ENCODE measurements around the gene CAMSAP1.

Gene CAMSAP1

GRCh38 chr9:135879237-135879601, 28.1 kb downstream of the CAMSAP1 start:
- H3K36me3 ChIP-seq (replicated peaks; ENCODE audit: low read depth, low read length) = no peaks in the 10 kb centered on the region
- no peak overlapping the region for H3K27ac ChIP-seq (ENCODE audit: low read length)
- no peak overlapping the region for H2AFZ ChIP-seq (ENCODE audit: low read depth, low read length)
- no peak overlapping the region for H3K9ac ChIP-seq (ENCODE audit: low read length)
- H3K4me1 ChIP-seq (ENCODE audit: low read length) = no peaks in the 10 kb centered on the region
- no peak overlapping the region for H3K4me2 ChIP-seq (ENCODE audit: low read length)
- H3K79me2 ChIP-seq (ENCODE audit: low read length) = 0 out of 2 replicates have a peak, but pooled peaks cover 3% of the 10 kb centered on the region
- H3K27me3 ChIP-seq (ENCODE audit: low read depth, low read length) = no peaks in the 10 kb centered on the region
- no peak overlapping the region for H3K4me3 ChIP-seq (ENCODE audit: low read length)
- H3K9me3 ChIP-seq (ENCODE audit: insufficient read depth, low read length) = no peaks in the 10 kb centered on the region
- TF ChIP-seq EZH2phosphoT487 (IDR thresholded peaks at IDR 0.05; ENCODE audit: low read depth) (no peak), CTCF (IDR thresholded peaks at IDR 0.05; ENCODE audit: low read depth, low read length) (no peak)
- peaks cover 20% of the 10 kb centered on the region for H4K20me1 ChIP-seq (ENCODE audit: insufficient read depth, low read length)

GRCh38 chr9:135878528-135879236, 28.7 kb downstream of the CAMSAP1 start:
- no peak overlapping the region for H3K9ac ChIP-seq (ENCODE audit: low read length)
- H3K27ac ChIP-seq (ENCODE audit: low read length) = no peak overlapping the region
- H3K4me3 ChIP-seq (ENCODE audit: low read length) = no peak overlapping the region
- no peaks in the 10 kb centered on the region for H3K36me3 ChIP-seq (replicated peaks; ENCODE audit: low read depth, low read length)
- no peak overlapping the region for H3K4me2 ChIP-seq (ENCODE audit: low read length)
- H3K9me3 ChIP-seq (ENCODE audit: insufficient read depth, low read length) = no peaks in the 10 kb centered on the region
- H3K27me3 ChIP-seq (ENCODE audit: low read depth, low read length) = no peaks in the 10 kb centered on the region
- no peak overlapping the region for H2AFZ ChIP-seq (ENCODE audit: low read depth, low read length)
- H4K20me1 ChIP-seq (ENCODE audit: insufficient read depth, low read length) = peaks cover 15% of the 10 kb centered on the region
- H3K79me2 ChIP-seq (ENCODE audit: low read length) = no peaks in the 10 kb centered on the region
- H3K4me1 ChIP-seq (ENCODE audit: low read length) = no peaks in the 10 kb centered on the region
- TF ChIP-seq CTCF (IDR thresholded peaks at IDR 0.05; ENCODE audit: low read depth, low read length) = no peak
- no peak for TF ChIP-seq EZH2phosphoT487 (IDR thresholded peaks at IDR 0.05; ENCODE audit: low read depth)

GRCh38 chr9:135877791-135878527, 29.4 kb downstream of the CAMSAP1 start:
- H4K20me1 ChIP-seq (ENCODE audit: insufficient read depth, low read length) = peaks cover 8% of the 10 kb centered on the region; the same call in 1 of the 2 replicates
- no peak overlapping the region for H2AFZ ChIP-seq (ENCODE audit: low read depth, low read length)
- H3K4me1 ChIP-seq (ENCODE audit: low read length) = no peaks in the 10 kb centered on the region
- no peaks in the 10 kb centered on the region for H3K9me3 ChIP-seq (ENCODE audit: insufficient read depth, low read length)
- H3K79me2 ChIP-seq (ENCODE audit: low read length) = no peaks in the 10 kb centered on the region
- H3K27ac ChIP-seq (ENCODE audit: low read length) = no peak overlapping the region
- H3K9ac ChIP-seq (ENCODE audit: low read length) = no peak overlapping the region
- H3K4me2 ChIP-seq (ENCODE audit: low read length) = no peak overlapping the region
- H3K27me3 ChIP-seq (ENCODE audit: low read depth, low read length) = no peaks in the 10 kb centered on the region
- H3K36me3 ChIP-seq (replicated peaks; ENCODE audit: low read depth, low read length) = no peaks in the 10 kb centered on the region
- H3K4me3 ChIP-seq (ENCODE audit: low read length) = no peak overlapping the region
- TF ChIP-seq CTCF (IDR thresholded peaks at IDR 0.05; ENCODE audit: low read depth, low read length) = no peak

GRCh38 chr9:135876936-135877335, 30.4 kb downstream of the CAMSAP1 start:
- H3K4me3 ChIP-seq (ENCODE audit: low read length) = no peak overlapping the region
- H3K36me3 ChIP-seq (replicated peaks; ENCODE audit: low read depth, low read length) = no peaks in the 10 kb centered on the region
- H3K9me3 ChIP-seq (ENCODE audit: insufficient read depth, low read length) = no peaks in the 10 kb centered on the region
- H3K79me2 ChIP-seq (ENCODE audit: low read length) = no peaks in the 10 kb centered on the region
- H3K9ac ChIP-seq (ENCODE audit: low read length) = no peak overlapping the region
- peaks cover 5% of the 10 kb centered on the region; the same call in 1 of the 2 replicates for H4K20me1 ChIP-seq (ENCODE audit: insufficient read depth, low read length)
- no peak overlapping the region for H3K27ac ChIP-seq (ENCODE audit: low read length)
- H3K4me2 ChIP-seq (ENCODE audit: low read length) = no peak overlapping the region
- no peaks in the 10 kb centered on the region for H3K27me3 ChIP-seq (ENCODE audit: low read depth, low read length)
- TF ChIP-seq EZH2phosphoT487 (IDR thresholded peaks at IDR 0.05; ENCODE audit: low read depth) = no peak
- no peak for TF ChIP-seq CTCF (IDR thresholded peaks at IDR 0.05; ENCODE audit: low read depth, low read length)
- H2AFZ ChIP-seq (ENCODE audit: low read depth, low read length) = no peak overlapping the region
- no peaks in the 10 kb centered on the region for H3K4me1 ChIP-seq (ENCODE audit: low read length)

All from OCI-LY3 (cell line).